IPS-15b (cell line): ENCODE data around the gene BAZ2B.

Experiments used
- H3K27me3 ChIP-seq: one replicate; pipeline ENCODE4 v1.6.1; 2013; ENCODE audit warnings: low read length; ENCODE audit not compliant: control insufficient read depth, insufficient read depth
- H3K36me3 ChIP-seq: one replicate; pipeline ENCODE4 v1.6.1; 2013; ENCODE audit warnings: low read length; ENCODE audit not compliant: control insufficient read depth, insufficient read depth
- H3K4me1 ChIP-seq: one replicate; pipeline ENCODE4 v1.6.1; 2013; ENCODE audit warnings: mild to moderate bottlenecking, low read length; ENCODE audit not compliant: control insufficient read depth, insufficient read depth
- H3K4me3 ChIP-seq: one replicate; pipeline ENCODE4 v1.5.1; 2013; ENCODE audit warnings: low read depth, low read length
- H3K9ac ChIP-seq: one replicate; pipeline ENCODE4 v1.6.1; 2013; ENCODE audit warnings: low read depth, mild to moderate bottlenecking, low read length
- H3K9me3 ChIP-seq: one replicate; pipeline ENCODE4 v1.6.1; 2013; ENCODE audit warnings: mild to moderate bottlenecking, low read length; ENCODE audit not compliant: control insufficient read depth, insufficient read depth

The BAZ2B gene

DNA sequence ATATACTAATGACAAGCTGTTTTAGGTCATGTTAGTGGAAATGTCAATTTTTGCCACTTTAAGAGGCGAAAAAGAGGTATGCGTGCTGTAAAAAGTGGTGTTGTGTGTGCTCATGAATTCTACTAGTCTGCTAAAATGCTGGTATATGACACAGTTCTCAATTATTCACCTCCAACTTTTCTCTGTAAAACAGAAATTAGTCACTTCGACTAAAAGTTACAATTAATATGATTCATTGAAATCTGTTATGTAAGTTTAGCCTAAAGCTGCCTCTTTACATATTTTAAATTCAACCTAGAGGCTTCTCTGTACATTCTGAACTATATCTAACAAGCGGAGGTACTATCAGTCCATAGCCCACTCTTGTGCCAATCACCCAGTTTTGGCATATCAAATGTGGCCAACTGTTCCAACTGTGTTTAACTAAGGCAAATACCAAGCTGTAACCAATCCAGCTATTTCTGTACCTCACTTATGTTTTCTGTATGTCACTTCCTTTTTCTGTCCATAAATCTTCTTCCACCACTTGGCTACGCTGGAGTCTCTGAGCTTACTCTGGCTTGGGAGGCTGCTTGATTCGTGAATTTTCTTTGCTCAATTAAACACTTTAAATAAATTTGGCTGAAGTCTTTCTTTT lies 20.8 kb downstream of the BAZ2B start:
- H3K9me3 ChIP-seq = no peaks in the 10 kb centered on the region
- no peaks in the 10 kb centered on the region for H3K27me3 ChIP-seq
- no peaks in the 10 kb centered on the region for H3K4me1 ChIP-seq
- no peak overlapping the region for H3K4me3 ChIP-seq
- H3K36me3 ChIP-seq = no peaks in the 10 kb centered on the region
- H3K9ac ChIP-seq = no peak overlapping the region

DNA sequence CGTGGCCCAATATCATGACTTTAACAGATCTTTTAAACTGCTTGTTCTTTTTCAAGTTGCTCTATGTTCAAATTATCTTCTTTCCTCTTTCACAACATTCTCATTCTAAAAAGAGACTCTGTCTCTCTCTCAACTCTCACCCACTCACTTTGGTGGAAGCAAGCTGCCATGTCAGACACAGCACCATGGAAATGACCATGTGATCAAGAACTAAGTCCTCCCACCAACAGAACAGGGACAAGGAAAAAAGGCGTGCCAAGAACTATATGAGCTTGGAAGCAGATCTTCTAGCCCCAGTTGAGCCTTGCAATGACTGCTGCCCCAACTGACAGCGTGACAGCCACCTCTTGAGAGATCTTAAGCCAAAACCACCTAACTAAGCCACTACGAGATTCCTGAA lies 23.9 kb downstream of the BAZ2B start:
- H3K9ac ChIP-seq = no peak overlapping the region
- no peaks in the 10 kb centered on the region for H3K9me3 ChIP-seq
- H3K27me3 ChIP-seq = no peaks in the 10 kb centered on the region
- no peak overlapping the region for H3K4me3 ChIP-seq
- no peaks in the 10 kb centered on the region for H3K36me3 ChIP-seq
- H3K4me1 ChIP-seq = no peaks in the 10 kb centered on the region

DNA sequence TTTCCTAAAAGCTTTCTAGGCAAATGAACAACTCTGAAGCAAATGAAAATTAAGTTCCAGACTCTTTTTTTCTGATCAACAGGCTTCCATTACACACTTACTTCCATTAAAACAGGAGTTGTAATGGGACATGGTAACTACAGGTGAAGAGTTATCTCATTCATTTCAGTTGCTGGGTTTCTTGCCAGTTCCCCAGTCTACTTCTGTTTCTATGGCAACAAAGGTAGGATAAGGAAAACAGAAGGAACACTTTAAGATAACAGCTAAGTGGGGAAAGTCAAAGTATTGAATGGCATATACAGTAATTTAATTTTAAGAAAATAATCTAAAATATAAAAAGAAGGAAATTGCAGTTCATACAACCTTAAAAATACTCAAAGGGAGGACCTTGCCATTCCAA lies 25.1 kb downstream of the BAZ2B start:
- no peaks in the 10 kb centered on the region for H3K4me1 ChIP-seq
- H3K4me3 ChIP-seq = no peak overlapping the region
- no peaks in the 10 kb centered on the region for H3K9me3 ChIP-seq
- H3K36me3 ChIP-seq = no peaks in the 10 kb centered on the region
- H3K9ac ChIP-seq = no peak overlapping the region
- no peaks in the 10 kb centered on the region for H3K27me3 ChIP-seq

DNA sequence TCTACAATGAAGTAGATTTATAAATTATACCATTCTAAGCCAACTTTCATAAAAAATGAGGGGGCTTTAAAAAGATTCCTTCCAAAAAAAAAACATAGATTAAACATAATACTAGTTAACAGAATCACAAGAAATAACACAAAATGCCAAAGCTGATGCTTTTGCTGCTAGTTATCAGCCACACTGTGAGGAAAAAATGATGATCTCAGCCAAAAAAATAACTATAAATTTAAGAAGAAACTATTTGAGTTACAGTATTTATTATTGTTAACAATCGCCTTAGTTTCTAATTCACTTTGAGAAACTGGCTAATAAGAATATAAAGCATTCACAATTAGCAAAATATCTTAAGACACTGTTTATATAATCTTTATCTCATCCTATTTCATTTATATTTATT lies 27.1 kb downstream of the BAZ2B start:
- H3K4me1 ChIP-seq = no peaks in the 10 kb centered on the region
- H3K9ac ChIP-seq = no peak overlapping the region
- H3K9me3 ChIP-seq = no peaks in the 10 kb centered on the region
- H3K4me3 ChIP-seq = no peak overlapping the region
- no peaks in the 10 kb centered on the region for H3K27me3 ChIP-seq
- no peaks in the 10 kb centered on the region for H3K36me3 ChIP-seq

DNA sequence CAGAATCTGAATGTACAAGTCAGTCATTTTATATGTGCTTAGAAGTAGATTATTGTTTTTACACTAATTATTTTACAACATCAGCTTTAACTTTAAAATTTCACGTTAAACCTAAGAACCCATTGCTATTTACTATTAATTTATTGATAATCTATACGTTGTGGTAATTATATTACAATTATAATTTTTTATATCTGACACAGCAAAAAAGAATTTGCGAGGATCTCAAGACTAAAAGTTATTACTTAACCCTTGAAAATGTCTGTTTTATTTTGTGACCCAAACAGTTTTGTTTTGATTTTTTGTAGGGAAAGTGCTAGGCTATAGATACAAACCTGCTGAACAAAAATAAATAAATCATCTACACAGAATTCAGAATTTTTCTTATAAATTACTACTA lies 30.3 kb downstream of the BAZ2B start:
- Histone ChIP-seq H3K4me1 (no peaks in the 10 kb centered on the region), H3K36me3 (no peaks in the 10 kb centered on the region), H3K4me3 (no peak overlapping the region), H3K27me3 (no peaks in the 10 kb centered on the region), H3K9ac (no peak overlapping the region), H3K9me3 (no peaks in the 10 kb centered on the region)

DNA sequence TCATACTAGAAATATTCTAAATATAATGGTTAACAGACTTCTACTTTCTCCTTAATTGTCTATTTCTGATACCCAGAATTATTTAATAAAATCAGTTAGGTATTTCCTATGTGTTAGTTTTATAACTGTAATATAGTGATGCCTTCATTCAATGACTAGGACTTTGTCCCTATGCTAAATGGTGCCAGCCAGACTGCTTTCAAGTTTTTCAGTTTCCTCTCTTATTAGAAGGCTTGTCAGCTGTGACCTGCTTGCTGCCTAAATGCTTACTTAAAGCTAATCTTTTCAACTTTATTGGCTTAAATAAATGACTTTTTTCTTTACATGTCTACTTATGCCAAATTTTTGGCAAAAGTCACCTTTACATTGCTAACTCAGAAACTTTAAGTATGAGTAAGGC lies 30.7 kb downstream of the BAZ2B start:
- H3K9ac ChIP-seq = no peak overlapping the region
- H3K27me3 ChIP-seq = no peaks in the 10 kb centered on the region
- H3K4me3 ChIP-seq = no peak overlapping the region
- H3K4me1 ChIP-seq = no peaks in the 10 kb centered on the region
- no peaks in the 10 kb centered on the region for H3K9me3 ChIP-seq
- no peaks in the 10 kb centered on the region for H3K36me3 ChIP-seq

DNA sequence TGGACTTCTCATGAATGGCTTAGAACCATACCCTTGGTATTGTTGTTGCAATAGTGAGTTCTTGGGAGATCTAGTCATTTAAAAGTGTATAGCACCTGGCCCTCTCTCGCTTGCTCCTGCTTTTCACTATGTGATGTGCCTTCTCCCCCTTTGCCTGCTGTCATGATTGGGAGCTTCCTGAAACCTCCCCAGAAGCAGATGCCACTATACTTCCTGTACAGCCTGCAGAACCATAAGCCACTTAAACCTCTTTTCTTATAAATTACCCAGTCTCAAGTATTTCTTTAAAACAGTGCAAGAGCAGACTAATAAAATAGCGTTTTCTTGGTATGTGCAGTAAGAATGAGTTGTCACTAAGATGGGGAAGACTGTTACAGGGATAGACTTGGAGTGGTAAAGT lies 31.6 kb downstream of the BAZ2B start:
- Histone ChIP-seq H3K36me3 (no peaks in the 10 kb centered on the region), H3K4me1 (no peaks in the 10 kb centered on the region), H3K4me3 (no peak overlapping the region), H3K9ac (no peak overlapping the region), H3K9me3 (no peaks in the 10 kb centered on the region), H3K27me3 (no peaks in the 10 kb centered on the region)

DNA sequence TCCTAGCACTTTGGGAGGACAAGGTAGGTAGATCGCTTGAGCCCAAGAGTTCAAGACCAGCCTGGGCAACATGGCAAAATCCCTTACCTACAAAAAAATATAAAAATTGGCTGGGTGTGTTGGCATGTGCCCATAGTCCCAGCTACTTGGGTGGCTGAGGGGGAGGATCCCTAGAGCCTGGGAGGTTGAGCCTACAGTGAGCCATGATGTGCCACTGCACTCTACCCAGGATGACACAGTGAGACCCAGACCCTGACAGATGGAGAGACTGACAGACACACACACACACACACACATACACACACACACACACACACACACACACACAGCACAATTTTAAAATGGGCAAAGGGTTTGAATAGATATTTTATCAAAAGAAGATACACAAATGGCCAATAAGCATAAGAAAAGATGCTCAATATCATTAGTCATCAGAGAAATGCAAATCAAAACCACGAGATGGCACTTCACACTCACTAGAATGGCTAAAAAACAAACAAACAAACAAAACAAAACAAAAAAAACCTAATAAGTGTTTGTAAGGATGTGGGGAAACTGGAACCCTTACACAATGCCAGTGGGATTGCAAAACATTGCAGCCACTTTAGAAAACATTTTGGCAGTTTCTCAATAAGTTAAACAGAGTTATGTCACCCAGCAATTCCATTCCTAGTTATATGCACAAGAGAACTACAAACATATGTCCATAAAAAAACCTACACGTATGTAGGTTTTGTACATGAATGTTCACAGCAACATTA lies 42.3 kb downstream of the BAZ2B start:
- Histone ChIP-seq H3K4me3 (no peak overlapping the region), H3K9ac (no peak overlapping the region), H3K9me3 (no peaks in the 10 kb centered on the region), H3K4me1 (no peaks in the 10 kb centered on the region), H3K36me3 (no peaks in the 10 kb centered on the region), H3K27me3 (no peaks in the 10 kb centered on the region)

DNA sequence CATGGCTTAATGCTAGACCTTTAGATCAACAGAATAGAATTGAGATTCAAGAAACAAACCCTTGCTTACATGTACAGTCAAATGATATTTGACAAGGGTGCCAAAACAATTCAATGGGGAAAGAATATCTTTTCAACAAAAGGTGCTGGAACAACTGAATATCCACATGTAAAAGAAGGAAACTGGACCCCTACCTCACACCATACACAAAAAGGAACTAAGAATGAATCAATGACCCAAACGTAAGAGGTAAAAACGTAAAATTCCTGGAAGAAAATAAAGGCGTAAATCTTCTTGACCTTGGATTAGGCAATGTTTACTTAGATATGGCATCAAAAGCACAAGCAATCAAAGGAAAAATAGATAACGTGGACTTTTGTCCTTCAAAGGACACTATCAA lies 43.1 kb downstream of the BAZ2B start:
- Histone ChIP-seq H3K4me3 (no peak overlapping the region), H3K27me3 (no peaks in the 10 kb centered on the region), H3K9ac (no peak overlapping the region), H3K9me3 (no peaks in the 10 kb centered on the region), H3K36me3 (no peaks in the 10 kb centered on the region), H3K4me1 (no peaks in the 10 kb centered on the region)

DNA sequence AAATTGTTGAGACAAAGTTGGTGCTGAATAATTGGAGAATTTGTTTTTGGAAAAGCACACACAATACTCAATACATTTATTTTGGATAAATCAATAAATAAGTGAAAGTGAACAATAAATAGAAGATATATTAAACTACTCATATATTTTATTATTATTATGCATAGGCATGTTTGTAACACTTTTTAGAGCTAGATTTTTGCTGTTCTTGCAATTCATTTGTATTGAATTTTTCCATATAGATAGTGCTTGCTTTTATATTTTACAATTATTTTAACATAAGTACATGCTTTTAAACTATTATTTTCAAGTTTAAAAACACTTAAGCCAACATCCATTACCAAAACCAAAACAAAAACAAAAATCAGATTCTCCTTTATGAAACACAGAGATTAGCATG lies 43.9 kb downstream of the BAZ2B start:
- H3K4me3 ChIP-seq = no peak overlapping the region
- no peak overlapping the region for H3K9ac ChIP-seq
- no peaks in the 10 kb centered on the region for H3K27me3 ChIP-seq
- H3K36me3 ChIP-seq = no peaks in the 10 kb centered on the region
- H3K4me1 ChIP-seq = no peaks in the 10 kb centered on the region
- no peaks in the 10 kb centered on the region for H3K9me3 ChIP-seq

DNA sequence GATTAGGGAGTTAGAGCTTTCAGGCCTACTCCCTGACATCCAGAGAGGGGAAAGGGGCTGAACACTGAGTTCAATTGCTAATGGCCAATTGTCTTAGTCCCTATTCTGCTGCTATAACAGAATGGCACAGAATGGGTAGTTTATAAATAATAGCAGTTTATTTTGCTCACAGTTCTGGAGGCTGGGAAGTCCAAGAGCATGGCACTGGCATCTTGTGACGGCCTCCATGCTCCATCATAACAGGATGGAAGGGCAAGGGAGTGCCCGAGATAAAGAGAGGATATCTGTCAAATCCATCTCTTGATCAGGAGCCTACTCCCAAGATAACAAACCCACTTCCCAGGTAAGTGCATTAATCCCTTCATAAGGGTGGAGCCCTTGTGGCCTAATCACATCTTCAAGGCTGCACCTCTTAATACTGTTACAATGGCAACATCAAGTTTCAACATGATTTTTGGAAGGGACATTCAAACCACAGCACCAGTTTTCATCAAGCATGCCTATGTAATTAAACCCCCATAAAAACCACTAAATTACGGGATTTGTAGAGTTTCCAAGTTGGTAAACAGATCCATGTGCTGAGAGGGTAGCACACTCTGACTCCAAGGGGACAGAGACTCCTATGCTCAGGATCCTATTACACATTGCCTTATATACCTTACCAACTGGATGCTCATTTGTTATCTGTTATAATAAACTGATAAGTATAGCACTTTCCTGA lies 44.6 kb downstream of the BAZ2B start:
- H3K4me1 ChIP-seq = no peaks in the 10 kb centered on the region
- no peaks in the 10 kb centered on the region for H3K27me3 ChIP-seq
- H3K36me3 ChIP-seq = no peaks in the 10 kb centered on the region
- H3K4me3 ChIP-seq = no peak overlapping the region
- no peaks in the 10 kb centered on the region for H3K9me3 ChIP-seq
- no peak overlapping the region for H3K9ac ChIP-seq

DNA sequence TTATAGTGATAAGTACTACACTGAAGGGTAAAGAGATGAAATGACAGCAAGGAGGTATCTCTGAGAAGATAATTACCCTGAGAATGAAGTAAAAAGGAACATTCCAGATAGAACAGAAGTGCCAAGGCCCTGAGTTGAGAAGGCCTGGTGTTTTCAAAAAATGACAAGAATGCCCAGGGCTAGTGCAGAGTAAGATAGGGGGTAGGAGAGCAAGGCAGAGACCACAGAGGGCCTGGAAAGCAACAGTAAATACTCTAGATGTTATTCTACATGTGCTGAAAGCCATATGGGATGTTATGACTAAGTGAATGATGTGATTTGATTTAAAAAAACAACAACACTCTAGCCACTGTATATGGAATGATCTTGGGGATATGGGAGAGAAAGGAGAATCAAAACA lies 52.3 kb downstream of the BAZ2B start:
- Histone ChIP-seq H3K36me3 (no peaks in the 10 kb centered on the region), H3K4me3 (no peak overlapping the region), H3K27me3 (no peaks in the 10 kb centered on the region), H3K4me1 (no peaks in the 10 kb centered on the region), H3K9ac (no peak overlapping the region), H3K9me3 (no peaks in the 10 kb centered on the region)
